K562 (cell line): Measurements from ENCODE around the gene CHMP1A. TPM values are rescaled to one million over a fixed set of nuclear protein-coding genes. Genes with fewer than 3 reads are reported as not detected.

Source experiments
- ATAC-seq: fragments of 200-7000 bp; cut with Tn5 transposase; 3 replicates; pipeline ENCODE4 v1.9.1; 2020; ENCODE audit warnings: moderate library complexity
- BruUV-seq: library from RNA; stranded (reverse); fragments of 400-500 nt; replicated peaks from 2 replicates; lab custom pipeline; 2021; lab: Mats Ljungman, UMichigan
- CTCF ChIA-PET: fragments of 300-600 bp; formaldehyde crosslinking; extraction: SDS; loops from one replicate; lab custom pipeline; 2021; ENCODE audit warnings: low intra/inter-chr PET ratio; lab: Yijun Ruan, JAX
- POLR2A ChIA-PET: fragments of 300-600, 350-650 bp; sonication (Branson Sonifier 250); formaldehyde crosslinking; extraction: SDS; loops from one replicate; lab custom pipeline; 2021; ENCODE audit warnings: antibody characterized with exemption, inconsistent platforms; lab: Yijun Ruan, JAX
- DNase-seq, 4 experiments: peaks; one replicate each; pipeline versions ENCODE4 v3.0.0 to v3.0.0-alpha.2; 2011 to 2018; ENCODE audit warnings: low spot score in 3 of 4, mixed read lengths in 3 of 4; ENCODE audit errors: extremely low read depth in 1 of 4
- FAIRE-seq: peaks from 2 replicates; lab custom pipeline; 2011; peaks lifted over from hg19 to GRCh38; lab: Jason Lieb, UNC
- H2AFZ ChIP-seq: 2 replicates; pipeline ENCODE4 v1.6.0; 2011; ENCODE audit warnings: low read depth, low read length, control low read depth, inconsistent platforms
- H3K27ac ChIP-seq: fragments of 200-600 bp; 3 replicates; pipeline ENCODE4 v1.8.0; 2011; ENCODE audit warnings: low read depth, mild to moderate bottlenecking, control low read depth, inconsistent platforms, low read length, moderate library complexity, mixed read lengths; ENCODE audit errors: extremely low read depth
- H3K27me3 ChIP-seq, 2 experiments: fragments of 300-600 bp in 1 of 2; 2 replicates in 1 of 2; 3 replicates in 1 of 2; pipeline versions ENCODE4 v1.6.0 to v1.8.0; 2011; ENCODE audit warnings: inconsistent platforms in 2 of 2, low read length in 2 of 2, mild to moderate bottlenecking in 1 of 2, mixed read lengths in 1 of 2, moderate library complexity in 1 of 2; ENCODE audit not compliant: control insufficient read depth in 2 of 2, insufficient read depth in 2 of 2
- H3K36me3 ChIP-seq: fragments of 300-600 bp; 3 replicates; pipeline ENCODE4 v1.8.0; 2011; ENCODE audit warnings: mild to moderate bottlenecking, low read length, inconsistent platforms; ENCODE audit not compliant: control insufficient read depth, insufficient read depth
- H3K4me1 ChIP-seq, 2 experiments: fragments of 200-600 bp in 1 of 2; replicated peaks in 1 of 2; 2 replicates in 1 of 2; 3 replicates in 1 of 2; pipeline versions ENCODE4 v1.5.1 to v1.8.0; 2011; ENCODE audit warnings: inconsistent platforms in 2 of 2, low read length in 2 of 2, mild to moderate bottlenecking in 1 of 2, mixed read lengths in 1 of 2, moderate library complexity in 1 of 2; ENCODE audit not compliant: control insufficient read depth in 2 of 2, insufficient read depth in 2 of 2
- H3K4me2 ChIP-seq: 2 replicates; pipeline ENCODE4 v1.6.1; 2011; ENCODE audit warnings: low read length, control low read depth, inconsistent platforms, mixed read lengths; ENCODE audit not compliant: insufficient read depth
- H3K4me3 ChIP-seq: fragments of 200-600 bp; sonication (generic), shearing (Covaris generic); 2 replicates; pipeline ENCODE4 v1.5.1; 2016; ENCODE audit warnings: control low read depth, inconsistent platforms
- H3K79me2 ChIP-seq: fragments of 200-600 bp; 3 replicates; pipeline ENCODE4 v1.8.0; 2011; ENCODE audit warnings: low read length, inconsistent platforms; ENCODE audit not compliant: control insufficient read depth, insufficient read depth
- H3K9ac ChIP-seq, 2 experiments: 2 replicates each; pipeline versions ENCODE4 v1.6.0 to v1.6.1; 2011; ENCODE audit warnings: low read depth in 2 of 2, low read length in 2 of 2, control low read depth in 1 of 2, inconsistent platforms in 1 of 2, mild to moderate bottlenecking in 1 of 2, mixed read lengths in 1 of 2; ENCODE audit not compliant: insufficient read depth in 1 of 2
- H3K9me1 ChIP-seq: one replicate; pipeline ENCODE4 v1.6.0; 2011; ENCODE audit warnings: inconsistent platforms, mild to moderate bottlenecking, low read length, moderate library complexity; ENCODE audit not compliant: control insufficient read depth, insufficient read depth
- H3K9me3 ChIP-seq: replicated peaks from 2 replicates; pipeline ENCODE4 v1.5.1; 2011; ENCODE audit warnings: low read depth, low read length, inconsistent platforms; ENCODE audit not compliant: control insufficient read depth, insufficient read depth
- H4K20me1 ChIP-seq: replicated peaks from 2 replicates; pipeline ENCODE4 v1.6.1; 2011; ENCODE audit warnings: low read length, inconsistent platforms, mixed read lengths; ENCODE audit not compliant: control insufficient read depth, insufficient read depth
- DLX4 ChIP-seq: fragments of 250-450 bp; sonication (Bioruptor Pico); IDR thresholded peaks from 2 replicates; pipeline ENCODE4 v1.6.1; 2021; ENCODE audit warnings: mild to moderate bottlenecking
- NRF1 ChIP-seq, 2 experiments: fragments of 450-650 bp; IDR thresholded peaks in 1 of 2; conservative IDR thresholded peaks in 1 of 2; 2 replicates each; pipeline ENCODE4 v1.6.1; 2014; ENCODE audit warnings: mild to moderate bottlenecking in 2 of 2
- RFX7 ChIP-seq: fragments of 250-450 bp; sonication (Bioruptor Pico); IDR thresholded peaks from 2 replicates; pipeline ENCODE4 v1.5.1; 2021; ENCODE audit warnings: mild to moderate bottlenecking
- SP2 ChIP-seq: IDR thresholded peaks from 2 replicates; pipeline ENCODE4 v1.6.1; 2011; ENCODE audit warnings: mild to moderate bottlenecking, low read depth, low read length, moderate library complexity; ENCODE audit not compliant: poor library complexity, severe bottlenecking; ENCODE audit errors: extremely low read depth
- ZBTB11 ChIP-seq, 3 experiments: fragments of 200-800 bp in 1 of 3; fragments of 250-450 bp in 1 of 3; fragments of 450-650 bp in 1 of 3; sonication (Bioruptor Pico) in 1 of 3; sonication (Bioruptor generic) in 1 of 3; formaldehyde crosslinking in 1 of 3; IDR thresholded peaks; 2 replicates each; pipeline versions ENCODE4 v1.6.1 to v1.8.0; 2016 to 2022; ENCODE audit warnings: mild to moderate bottlenecking in 2 of 3, missing genetic modification characterization in 2 of 3, missing compliant biosample characterization in 1 of 3, moderate library complexity in 1 of 3
- ZFP36 ChIP-seq: fragments of 150-350 bp; IDR thresholded peaks from 2 replicates; pipeline ENCODE4 v1.6.1; 2018; ENCODE audit warnings: low read length, low read depth; ENCODE audit not compliant: partially characterized antibody
- WGBS: fragments of 100-300 bp; shearing (Covaris generic); methylation state at CpG from one replicate; pipeline ENCODE4 v1.1.6; 2016; ENCODE audit warnings: low coverage, mixed read lengths; ENCODE audit not compliant: insufficient coverage; ENCODE audit errors: missing lambda C conversion rate; 5-methylcytosine and 5-hydroxymethylcytosine counted together
- in situ Hi-C: fragments of 300-500 bp; cut with MboI; formaldehyde crosslinking; loops from 4 replicates; pipeline ENCODE4 v1.15.0; 2018; ENCODE audit warnings: inconsistent platforms, mixed read lengths
- intact Hi-C: fragments of 100-400 bp; cut with micrococcal nuclease; formaldehyde crosslinking; loops from 2 replicates; pipeline ENCODE4 v1.14.2; 2022
- polyA plus RNA-seq, 8 experiments: library from polyadenylated mRNA; depleted of rRNA in 4 of 8; stranded (reverse) in 5 of 8; unstranded in 3 of 8; fragments of >200 nt; fragmentation: Nextera tagmentation in 2 of 8; fragmentation: Illumina TruSeq in 1 of 8; extraction: Ambion mirVana in 2 of 8; extraction: Trizol in 1 of 8; gene quantifications; 2 replicates each; pipeline versions ENCODE4 v1.2.1 to v1.2.3, GENCODE V29; 2011 to 2014; ENCODE audit warnings: inconsistent platforms in 1 of 8, missing spikeins in 1 of 8
- total RNA-seq, 7 experiments: library from RNA; depleted of rRNA in 6 of 7; stranded (reverse); fragments of >200 nt in 6 of 7; fragmentation: Illumina TruSeq in 2 of 7; extraction: Trizol in 2 of 7; gene quantifications; 2 replicates each; pipeline versions ENCODE4 v1.2.1 to v1.2.3, GENCODE V29; 2011 to 2021; ENCODE audit warnings: low replicate concordance in 1 of 7

CHMP1A gene
- total and polyA plus RNA-seq, 9 of the 15 experiments (the other 6 are each of a cell fraction or from before 2014, with no cell fraction given): 0.83 to 79.9 (median 45.2) TPM

GRCh38 chr16:89620406-89620841 lies 37.1 kb downstream of the CHMP1A start:
- BruUV-seq: no TSS peak
- TF ChIP-seq RFX7 (CRISPR knock-in tag) (no peak), NRF1 (conservative IDR thresholded peaks at IDR 0.05 in 1 of 2, IDR thresholded peaks at IDR 0.05 in 1 of 2) (peak; percentile 41 to 61; a peak in 3 of 4 replicates), DLX4 (CRISPR knock-in tag) (no peak), ZBTB11 (CRISPR knock-in tag; IDR thresholded peaks at IDR 0.05) (no peak), ZFP36 (no peak), SP2 (no peak)
- Histone ChIP-seq H4K20me1 (no peaks in the 10 kb centered on the region), H3K27me3 (peaks cover 30 to 54% of the 10 kb centered on the region in 2 experiments), H2AFZ (no peak overlapping the region), H3K4me3 (no peak overlapping the region), H3K36me3 (no peaks in the 10 kb centered on the region), H3K4me1 (peaks cover 0 to 46% of the 10 kb centered on the region in 2 experiments; a peak in 2 of 5 replicates), H3K9me1 (no peaks in the 10 kb centered on the region), H3K9me3 (no peaks in the 10 kb centered on the region), H3K4me2 (no peak overlapping the region), H3K27ac (no peak overlapping the region), H3K79me2 (no peaks in the 10 kb centered on the region), H3K9ac (peak overlapping the region in 1 of 2 experiments; percentile 28; a peak in 2 of 4 replicates)
- DNase-seq (no peak), ATAC-seq (peak; percentile 26; the same call in 2 of the 3 replicates), FAIRE-seq (no peak)
- intact Hi-C loops (no loop called here), in situ Hi-C loops (no loop called here)
- ChIA-PET CTCF (no interaction called here), POLR2A (interaction anchor here (0.9 kb wide), 1 partner anchor 21 kb away, joined by 3 read pairs; no protein-coding TSS in a partner anchor)
- WGBS: 12% methylated on average over 13 of the region's 16 CpGs
